Stimulated activated CD4-positive, alpha-beta T cell treated with anti-CD3 and anti-CD28 coated beads, TNF-alpha, amount 100 ng/mL, for 1 hour (primary cell): Measurements from ENCODE around the gene SLC29A1.

ENCODE experiments used
- DNase-seq, 3 donors: peaks; one replicate each; pipeline ENCODE4 v3.0.0-alpha.2; 2020; ENCODE audit warnings: low read depth in 3 of 3, low spot score in 1 of 3

The SLC29A1 gene

GRCh38 chr6:44264154-44265006, 41.0 kb downstream of the SLC29A1 start:
- DNase-seq: no peak

- peak; percentile 88 to 99 (median 93) for DNase-seq
These were observed 41.8 kb downstream of the SLC29A1 start, which contains the start of gene NFKBIE for GRCh38 chr6:44265007-44265721. NFKBIE (minus strand) TSS chr6:44265551; CDS start chr6:44265346, 205 bp downstream.

GRCh38 chr6:44265722-44266233, 42.4 kb downstream of the SLC29A1 start:
- DNase-seq: no peak

- no peak for DNase-seq
These were observed 43.0 kb downstream of the SLC29A1 start for GRCh38 chr6:44266347-44266746.

GRCh38 chr6:44267252-44267651, 43.9 kb downstream of the SLC29A1 start:
- DNase-seq: no peak

GRCh38 chr6:44268095-44268628, 44.8 kb downstream of the SLC29A1 start:
- DNase-seq: peak in 1 of 3 donors; percentile 49

- no peak for DNase-seq
These were observed 46.0 kb downstream of the SLC29A1 start for GRCh38 chr6:44269178-44269920.

- DNase-seq: no peak
These were observed 46.6 kb downstream of the SLC29A1 start, which contains the start of gene TMEM151B for GRCh38 chr6:44269921-44270525. TMEM151B (plus strand) TSS chr6:44270450; CDS start chr6:44270743, 293 bp downstream.

GRCh38 chr6:44270526-44271405, 47.4 kb downstream of the SLC29A1 start:
- no peak for DNase-seq

GRCh38 chr6:44271406-44271723, 48.0 kb downstream of the SLC29A1 start:
- no peak for DNase-seq

- no peak for DNase-seq
These were observed 48.5 kb downstream of the SLC29A1 start for GRCh38 chr6:44271914-44272313.

- DNase-seq: no peak
These were observed 49.1 kb downstream of the SLC29A1 start for GRCh38 chr6:44272529-44272928.

- no peak for DNase-seq
These were observed 49.7 kb downstream of the SLC29A1 start for GRCh38 chr6:44272999-44273566.

- DNase-seq: no peak
These were observed 50.2 kb downstream of the SLC29A1 start for GRCh38 chr6:44273617-44274016.

- no peak for DNase-seq
These were observed 51.9 kb downstream of the SLC29A1 start for GRCh38 chr6:44275271-44275748.

GRCh38 chr6:44275749-44276648, 52.6 kb downstream of the SLC29A1 start:
- DNase-seq: no peak

- DNase-seq: no peak
These were observed 53.6 kb downstream of the SLC29A1 start for GRCh38 chr6:44276667-44277640.
